ENCODE measurements around the gene LAMA2.

- no peak for TF ChIP-seq EZH2phosphoT487 (IDR thresholded peaks at IDR 0.05; ENCODE audit: borderline replicate concordance)
- TF ChIP-seq CTCF (IDR thresholded peaks at IDR 0.05 in 2 of 3, conservative IDR thresholded peaks at IDR 0.05 in 1 of 3; ENCODE audit: borderline replicate concordance in 1 of 3, insufficient read depth in 1 of 3, low read depth in 2 of 3, low read length in 2 of 3), result no peak
- no peak for TF ChIP-seq POLR2A (IDR thresholded peaks at IDR 0.05; ENCODE audit: borderline replicate concordance, extremely low read depth, insufficient read depth, insufficient read length)
- TF ChIP-seq MAX (IDR thresholded peaks at IDR 0.05), result peak; percentile 43; the same call in 1 of the 2 replicates
- TF ChIP-seq REST (IDR thresholded peaks at IDR 0.05; ENCODE audit: low read depth), result no peak
- TF ChIP-seq EGR1 (IDR thresholded peaks at IDR 0.05; ENCODE audit: low read depth), result 0 out of 2 replicates have a peak, but pooled peaks have one; percentile 35
Observed at GRCh38 chr6:129498541-129498940, 615.6 kb downstream of the LAMA2 start.
